GOT3 (cell line): Measurements from ENCODE around the gene LHFPL6.

Source experiments
- DNase-seq: peaks from one replicate; lab custom pipeline; 2025; ENCODE audit warnings: mixed read lengths; lab: John Stamatoyannopoulos, UW

The LHFPL6 gene

GRCh38 chr13:39462428-39462827 is 140.6 kb downstream of the LHFPL6 start:
- no peak for DNase-seq

- DNase-seq, result no peak
These were observed 141.2 kb downstream of the LHFPL6 start for GRCh38 chr13:39461685-39462266.

GRCh38 chr13:39457274-39457673 is 145.7 kb downstream of the LHFPL6 start:
- no peak for DNase-seq

DNA sequence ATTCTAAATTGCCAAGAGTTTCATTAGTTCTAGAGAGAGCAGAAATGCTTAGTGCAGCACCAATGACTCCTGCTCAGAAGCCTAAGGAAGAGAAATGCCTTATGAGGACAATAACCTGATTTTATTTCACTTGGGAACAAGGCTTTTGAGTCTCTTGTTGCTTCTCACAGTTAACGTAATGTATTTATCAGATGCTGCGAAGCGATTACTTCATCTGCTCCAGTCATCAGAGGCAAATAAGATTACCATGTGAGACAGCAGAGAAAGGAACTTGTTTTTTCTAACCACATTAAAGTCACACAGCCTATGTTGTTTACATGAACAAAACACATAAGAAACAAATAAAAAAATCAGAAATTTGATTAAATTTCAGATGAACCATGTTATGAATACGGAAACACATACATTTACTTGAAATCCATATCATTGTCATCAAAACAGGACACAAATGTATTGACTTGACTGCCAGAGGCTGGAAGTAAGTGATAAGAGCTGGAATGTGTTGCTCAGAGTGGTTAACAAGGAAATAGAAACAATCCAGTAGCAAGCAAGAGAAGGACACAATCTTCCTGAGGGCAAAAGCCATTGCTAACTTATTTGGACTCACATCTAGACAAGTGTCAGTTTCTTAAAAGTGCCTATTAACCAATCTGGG is 147.3 kb downstream of the LHFPL6 start:
- no peak for DNase-seq

GRCh38 chr13:39452834-39453233 is 150.2 kb downstream of the LHFPL6 start:
- DNase-seq, result no peak

DNA sequence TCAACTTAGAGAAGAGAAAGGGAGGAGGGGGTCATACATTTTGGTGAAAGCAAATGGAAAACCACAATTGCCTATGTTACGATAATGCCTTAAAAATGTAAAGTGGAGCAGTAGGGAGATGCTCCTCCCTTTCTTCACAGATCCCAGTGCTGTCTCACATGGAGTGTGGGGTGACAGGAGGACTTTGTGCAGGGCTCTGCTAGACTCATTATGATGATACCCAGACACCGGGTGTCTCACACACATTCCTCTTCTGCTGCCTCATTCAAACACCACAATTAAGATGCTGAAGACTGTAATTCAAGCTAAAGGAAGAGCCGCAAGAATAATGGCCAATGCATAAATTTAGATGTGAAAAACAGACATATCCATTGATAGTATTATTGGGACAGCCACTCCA is 150.6 kb downstream of the LHFPL6 start:
- DNase-seq, result no peak

DNA sequence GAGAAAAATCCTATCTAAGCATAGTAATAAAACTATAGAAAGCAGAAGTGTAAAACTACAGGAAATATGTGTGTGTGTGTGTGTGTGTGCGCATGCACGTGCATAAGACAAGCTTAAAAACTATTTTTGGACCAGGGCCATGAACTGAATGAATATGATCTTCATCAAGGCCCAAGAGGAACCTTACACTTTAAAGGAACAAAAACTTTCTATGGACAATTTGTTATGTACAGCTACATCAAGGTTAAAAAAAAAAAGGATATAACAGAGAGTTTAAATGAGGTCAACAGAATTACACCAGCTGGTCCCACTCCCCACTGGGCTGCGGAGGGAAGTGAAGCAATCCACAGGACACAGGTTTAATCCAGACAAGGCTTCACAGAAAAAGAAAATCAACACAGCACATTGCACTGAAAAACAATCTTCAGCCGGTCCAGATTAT is 151.1 kb downstream of the LHFPL6 start:
- DNase-seq, result no peak

DNA sequence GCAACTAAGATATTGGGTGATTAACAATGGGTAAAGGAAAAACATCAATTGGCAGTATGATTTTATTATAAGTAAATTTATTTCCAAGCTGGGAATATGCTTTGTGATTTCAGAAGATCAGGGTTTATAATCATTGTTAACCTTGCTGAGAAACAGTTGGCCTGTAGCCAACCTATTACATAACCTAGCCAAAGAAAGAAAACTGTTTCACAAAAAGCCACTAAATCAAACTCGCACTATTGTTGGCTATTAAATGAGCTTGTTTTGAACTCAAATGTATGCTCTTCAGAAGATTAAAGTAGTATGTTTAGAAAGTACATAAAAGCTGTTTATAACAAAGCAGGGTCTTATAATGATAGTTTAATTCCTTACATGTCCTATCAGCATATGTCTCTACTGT is 151.7 kb downstream of the LHFPL6 start:
- DNase-seq, result no peak

GRCh38 chr13:39450176-39450575 is 152.8 kb downstream of the LHFPL6 start:
- DNase-seq, result no peak

DNA sequence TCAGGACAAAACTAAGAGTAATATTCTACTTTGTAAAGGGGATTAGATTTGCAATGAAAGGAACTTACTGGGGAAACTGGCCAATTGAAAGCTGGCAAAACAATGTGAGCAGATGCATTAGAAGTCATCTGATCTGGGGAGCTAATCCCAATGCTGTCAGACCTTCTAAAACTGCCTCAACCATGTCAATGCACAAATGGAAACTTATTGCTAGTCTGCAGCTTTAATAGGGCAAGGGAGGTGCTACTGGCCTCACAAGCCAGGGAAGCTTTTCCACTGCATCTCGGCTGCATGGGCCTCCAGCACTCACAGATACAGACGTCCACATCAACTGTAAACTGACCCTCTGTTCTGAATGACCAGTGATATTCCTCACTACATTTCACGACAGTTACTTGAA is 154.2 kb downstream of the LHFPL6 start:
- DNase-seq, result no peak

DNA sequence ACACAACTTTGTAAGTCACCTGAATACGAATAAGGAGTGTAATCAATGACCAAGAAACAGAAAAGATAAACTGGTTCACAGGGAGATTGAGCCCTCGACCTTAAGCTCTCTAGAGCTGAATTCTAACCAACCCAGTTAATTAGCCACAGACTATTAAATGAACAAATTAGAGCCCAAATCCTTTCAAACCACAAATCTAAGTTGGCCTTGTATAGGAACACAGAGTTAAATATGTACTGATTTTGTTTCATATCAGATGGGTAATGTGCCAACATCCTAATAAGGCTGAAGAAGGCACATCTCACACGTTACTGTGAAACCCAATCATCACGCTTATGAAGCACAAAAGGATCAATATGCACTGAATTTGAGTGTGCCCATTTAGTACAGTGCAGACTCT is 156.1 kb downstream of the LHFPL6 start:
- DNase-seq, result no peak

- DNase-seq, result no peak
These were observed 158.1 kb downstream of the LHFPL6 start for GRCh38 chr13:39444866-39445265.

GRCh38 chr13:39433651-39434050 is 169.3 kb downstream of the LHFPL6 start:
- DNase-seq, result no peak

DNA sequence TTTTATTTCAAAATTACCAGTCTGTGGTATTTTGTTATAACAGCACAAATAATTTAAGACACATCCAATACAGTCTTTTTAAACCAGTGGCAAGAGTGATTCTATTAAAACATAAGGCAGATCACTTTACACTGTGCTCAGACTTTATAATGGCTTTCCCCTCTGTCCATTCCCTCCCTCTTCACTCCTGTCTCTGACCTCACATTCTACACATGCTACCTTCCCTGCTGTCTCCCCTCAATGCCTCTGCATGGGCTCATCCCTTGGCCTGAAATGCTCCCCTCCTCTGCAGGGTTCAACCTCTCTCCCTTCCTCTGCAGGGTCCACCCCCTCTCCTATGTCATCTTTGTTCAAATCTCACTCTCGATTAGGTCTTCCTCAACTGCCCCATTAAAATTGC is 170.8 kb downstream of the LHFPL6 start:
- DNase-seq, result no peak

DNA sequence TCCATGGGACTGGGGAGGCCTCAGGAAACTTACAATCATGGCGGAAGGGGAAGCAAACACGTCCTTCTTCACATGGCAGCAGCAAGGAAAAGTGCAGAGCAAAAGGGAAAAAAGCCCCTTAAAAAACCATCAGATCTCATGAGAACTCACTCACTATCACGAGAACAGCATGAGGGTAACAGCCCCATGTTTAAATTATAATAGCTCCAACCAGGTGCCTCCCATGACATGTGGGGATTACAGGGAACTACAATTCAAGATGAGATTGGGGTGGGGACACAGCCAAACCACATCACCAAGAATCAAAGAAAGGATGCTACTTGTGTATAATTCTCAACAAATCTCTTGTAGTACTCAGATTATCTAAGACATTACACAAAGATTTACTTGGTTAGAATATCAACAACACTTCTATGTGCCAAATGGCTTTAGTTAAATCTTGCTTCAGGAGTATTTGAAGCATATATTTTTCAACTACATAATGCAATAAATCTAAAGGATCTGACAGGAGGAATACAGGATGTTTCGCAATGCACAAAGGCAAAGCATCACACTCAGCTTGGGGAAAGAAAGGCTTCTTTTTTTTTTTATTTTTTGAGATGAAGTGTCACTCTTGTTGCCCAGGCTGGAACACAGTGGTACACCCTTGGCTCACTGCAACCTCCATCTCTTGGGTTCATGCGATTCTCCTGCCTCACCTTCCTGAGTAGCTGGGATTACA is 180.0 kb downstream of the LHFPL6 start:
- no peak for DNase-seq

DNA sequence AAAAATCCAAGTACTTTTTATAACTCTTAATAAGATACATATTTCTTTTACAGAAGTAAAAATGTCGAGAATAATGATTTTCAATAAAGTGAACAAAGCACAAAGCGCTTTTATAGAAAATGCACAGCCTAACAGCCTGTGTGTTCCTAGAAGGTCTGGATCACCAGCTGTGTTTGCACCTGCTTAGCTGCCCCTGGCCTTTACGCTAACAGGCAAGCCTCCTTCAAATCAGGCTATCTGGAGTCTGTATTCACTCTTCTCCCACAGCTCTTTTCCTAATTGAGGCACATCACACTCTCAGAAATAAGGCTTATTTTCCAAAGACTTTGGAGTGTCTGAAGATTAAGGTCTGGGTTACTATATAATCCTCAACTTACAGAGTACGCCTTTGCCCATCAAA is 183.1 kb downstream of the LHFPL6 start:
- DNase-seq, result no peak

DNA sequence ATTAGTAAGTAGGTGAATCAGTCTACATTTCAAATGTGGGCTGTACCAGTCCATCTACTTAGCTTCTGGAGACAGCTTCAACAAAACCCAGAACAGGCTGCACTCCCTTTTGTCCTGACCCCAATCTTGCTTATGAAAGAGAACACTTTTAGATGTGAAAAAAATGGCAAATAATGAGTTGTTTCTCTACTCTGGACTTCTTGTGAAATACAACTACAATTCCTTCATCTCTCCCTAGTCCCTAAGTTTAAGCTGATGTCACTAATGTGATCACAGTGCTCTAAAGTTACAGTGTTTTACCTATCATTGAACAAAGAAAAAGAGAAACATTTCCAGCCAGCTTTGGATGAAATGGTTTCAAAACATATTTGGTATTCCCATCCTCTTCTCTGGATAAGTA is 183.9 kb downstream of the LHFPL6 start:
- no peak for DNase-seq

DNA sequence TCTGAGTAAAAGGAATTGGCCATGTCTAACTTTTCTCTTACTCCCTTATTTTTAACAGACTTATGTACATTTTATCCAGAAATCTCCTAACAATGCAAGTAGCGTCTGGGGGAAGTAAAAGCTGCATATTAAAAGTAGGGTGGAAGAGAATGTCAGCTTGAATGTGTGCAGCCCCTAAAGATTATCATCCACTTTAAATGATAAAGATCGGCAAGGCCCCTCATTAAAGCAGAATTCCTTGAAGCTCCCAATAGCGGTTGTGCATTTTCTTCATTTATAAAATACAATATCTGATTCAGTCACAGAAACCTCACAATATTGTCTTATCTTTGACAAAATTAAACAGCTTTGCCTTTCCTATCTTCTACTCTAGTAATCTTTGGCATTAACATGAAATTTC is 184.6 kb downstream of the LHFPL6 start:
- DNase-seq, result no peak

- DNase-seq, result no peak
These were observed 185.3 kb downstream of the LHFPL6 start for GRCh38 chr13:39417643-39418042.

DNA sequence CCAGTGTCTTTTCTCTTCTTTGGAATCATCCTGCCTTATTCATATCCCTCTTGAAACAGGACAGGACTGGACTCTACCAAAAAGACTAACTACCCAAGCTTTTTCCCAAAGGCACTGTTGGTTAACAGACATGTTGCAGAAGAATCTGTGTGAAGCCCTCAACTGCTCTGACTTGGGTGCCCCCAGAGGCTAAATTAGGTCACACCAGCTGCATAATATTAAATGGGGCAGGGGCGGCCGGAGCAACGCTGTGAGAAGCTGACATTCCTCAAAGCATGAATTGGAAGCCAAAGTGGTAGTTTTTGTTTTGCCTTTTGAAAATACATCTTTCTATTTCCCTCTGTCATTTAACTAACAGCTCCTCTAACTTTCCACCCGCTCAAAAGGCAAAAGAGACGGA is 185.9 kb downstream of the LHFPL6 start:
- no peak for DNase-seq

GRCh38 chr13:39415008-39415802 is 187.8 kb downstream of the LHFPL6 start:
- DNase-seq, result no peak

GRCh38 chr13:39414339-39414738 is 188.7 kb downstream of the LHFPL6 start:
- DNase-seq, result no peak

DNA sequence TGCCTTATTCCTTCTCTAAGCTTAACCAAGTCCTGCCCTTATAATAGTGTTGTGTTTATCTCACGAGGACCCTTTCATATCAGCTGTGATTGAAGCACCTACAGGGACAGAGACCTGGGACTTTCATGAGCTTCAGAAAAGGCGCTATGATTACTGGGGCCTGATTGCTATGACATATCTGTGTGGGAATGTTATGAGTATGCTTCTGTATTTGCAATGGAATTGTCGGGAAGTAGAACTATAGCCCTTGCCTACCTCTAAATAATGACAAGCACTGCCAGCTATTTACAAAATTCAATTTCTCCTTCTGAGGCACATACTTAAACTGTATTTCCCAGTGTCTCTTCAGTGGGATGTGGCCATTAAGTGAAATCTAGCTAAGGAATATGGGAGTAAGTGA is 191.5 kb downstream of the LHFPL6 start:
- no peak for DNase-seq
